HL-60 (cell line): ENCODE results near the gene TDG.
A peak's percentile ranks its signal among the peaks of the same experiment; 100 is the strongest.

Experiments
- DNase-seq, 2 experiments: peaks; one replicate each; pipeline ENCODE4 v3.0.0-alpha.2; 2010 to 2020; ENCODE audit warnings: low read depth in 1 of 2, low spot score in 1 of 2
- H3K27ac ChIP-seq: fragments of 250-450 bp; sonication (Bioruptor Pico); replicated peaks from 2 replicates; pipeline ENCODE4 v1.5.1; 2020; ENCODE audit warnings: mild to moderate bottlenecking, moderate library complexity
- H3K27me3 ChIP-seq: fragments of 250-450 bp; sonication (Bioruptor Pico); 2 replicates; pipeline ENCODE4 v1.5.1; 2021; ENCODE audit warnings: mild to moderate bottlenecking, moderate library complexity; ENCODE audit not compliant: insufficient read depth, poor library complexity, severe bottlenecking
- H3K4me3 ChIP-seq: replicated peaks from 2 replicates; pipeline ENCODE4 v1.5.1; 2011; ENCODE audit warnings: mild to moderate bottlenecking, control low read depth, low read length; ENCODE audit not compliant: insufficient read depth
- GABPA ChIP-seq: IDR thresholded peaks from 2 replicates; pipeline ENCODE4 v1.6.1; 2012; ENCODE audit warnings: low read depth
- POLR2AphosphoS5 ChIP-seq: IDR thresholded peaks from 2 replicates; pipeline ENCODE4 v1.6.1; 2012; ENCODE audit warnings: low read depth
- REST ChIP-seq: IDR thresholded peaks from 2 replicates; pipeline ENCODE4 v1.6.1; 2012; ENCODE audit warnings: low read depth; ENCODE audit not compliant: insufficient replicate concordance
- SPI1 ChIP-seq: IDR thresholded peaks from 2 replicates; pipeline ENCODE4 v1.6.1; 2012; ENCODE audit warnings: low read depth, mild to moderate bottlenecking, borderline replicate concordance
- TF ChIP-seq, protein P1 (sequence below): IDR thresholded peaks from one replicate; pipeline ENCODE4 v1.5.1; 2011; ENCODE audit warnings: low read length, control low read depth, inconsistent platforms; ENCODE audit not compliant: insufficient read depth

TDG gene

DNA sequence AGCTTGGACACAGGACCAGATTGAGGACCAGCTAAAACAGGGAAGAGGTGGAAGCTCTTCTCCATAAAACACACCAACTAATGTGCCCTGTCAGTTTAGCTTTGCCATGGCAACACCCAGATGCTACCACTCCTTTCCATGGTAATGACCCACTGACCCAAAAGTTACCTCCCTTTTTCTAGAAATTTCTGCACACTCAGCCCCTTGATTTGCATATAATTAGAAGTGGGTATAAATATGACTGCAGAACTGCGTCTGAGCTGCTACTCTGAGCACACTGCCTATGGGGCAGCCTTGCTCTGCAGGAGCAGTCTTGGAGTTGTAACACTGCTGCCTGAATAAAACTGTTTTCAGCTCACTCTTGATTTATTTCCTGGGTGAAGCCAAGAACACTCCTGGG is 3.2 kb upstream of the TDG start:
- DNase-seq = no peak
- TF ChIP-seq, protein P1, sequence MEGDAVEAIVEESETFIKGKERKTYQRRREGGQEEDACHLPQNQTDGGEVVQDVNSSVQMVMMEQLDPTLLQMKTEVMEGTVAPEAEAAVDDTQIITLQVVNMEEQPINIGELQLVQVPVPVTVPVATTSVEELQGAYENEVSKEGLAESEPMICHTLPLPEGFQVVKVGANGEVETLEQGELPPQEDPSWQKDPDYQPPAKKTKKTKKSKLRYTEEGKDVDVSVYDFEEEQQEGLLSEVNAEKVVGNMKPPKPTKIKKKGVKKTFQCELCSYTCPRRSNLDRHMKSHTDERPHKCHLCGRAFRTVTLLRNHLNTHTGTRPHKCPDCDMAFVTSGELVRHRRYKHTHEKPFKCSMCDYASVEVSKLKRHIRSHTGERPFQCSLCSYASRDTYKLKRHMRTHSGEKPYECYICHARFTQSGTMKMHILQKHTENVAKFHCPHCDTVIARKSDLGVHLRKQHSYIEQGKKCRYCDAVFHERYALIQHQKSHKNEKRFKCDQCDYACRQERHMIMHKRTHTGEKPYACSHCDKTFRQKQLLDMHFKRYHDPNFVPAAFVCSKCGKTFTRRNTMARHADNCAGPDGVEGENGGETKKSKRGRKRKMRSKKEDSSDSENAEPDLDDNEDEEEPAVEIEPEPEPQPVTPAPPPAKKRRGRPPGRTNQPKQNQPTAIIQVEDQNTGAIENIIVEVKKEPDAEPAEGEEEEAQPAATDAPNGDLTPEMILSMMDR = no peak
- no peak for TF ChIP-seq REST
- TF ChIP-seq GABPA = no peak
- TF ChIP-seq POLR2AphosphoS5 = no peak
- no peak for TF ChIP-seq SPI1
- no peak overlapping the region for H3K4me3 ChIP-seq
- H3K27ac ChIP-seq = no peak overlapping the region
- H3K27me3 ChIP-seq = no peaks in the 10 kb centered on the region

DNA sequence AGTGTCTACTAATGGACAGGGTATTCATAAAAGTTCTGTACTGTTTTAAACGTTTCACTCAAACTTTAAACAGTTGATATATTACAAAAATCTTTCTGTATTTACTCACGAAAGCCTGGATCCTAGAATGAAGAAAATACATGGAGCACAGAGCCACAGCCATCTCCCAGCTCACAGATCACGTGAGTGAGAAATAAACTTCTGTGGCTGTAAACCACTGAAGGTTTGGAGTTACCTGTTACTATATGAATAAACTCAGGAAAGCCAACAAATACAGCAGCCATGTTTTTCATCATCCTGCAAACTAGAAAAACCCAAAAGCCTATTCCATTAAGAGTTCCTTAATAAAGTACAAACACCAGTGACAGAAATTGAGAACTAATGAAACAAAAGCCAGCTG is 867 bp upstream of the TDG start:
- H3K4me3 ChIP-seq = peak overlapping the region; percentile 87
- TF ChIP-seq REST = no peak
- TF ChIP-seq SPI1 = no peak
- TF ChIP-seq, protein P1 = no peak
- TF ChIP-seq POLR2AphosphoS5 = no peak
- no peak for TF ChIP-seq GABPA
- H3K27ac ChIP-seq = peak overlapping the region; percentile 93

DNA sequence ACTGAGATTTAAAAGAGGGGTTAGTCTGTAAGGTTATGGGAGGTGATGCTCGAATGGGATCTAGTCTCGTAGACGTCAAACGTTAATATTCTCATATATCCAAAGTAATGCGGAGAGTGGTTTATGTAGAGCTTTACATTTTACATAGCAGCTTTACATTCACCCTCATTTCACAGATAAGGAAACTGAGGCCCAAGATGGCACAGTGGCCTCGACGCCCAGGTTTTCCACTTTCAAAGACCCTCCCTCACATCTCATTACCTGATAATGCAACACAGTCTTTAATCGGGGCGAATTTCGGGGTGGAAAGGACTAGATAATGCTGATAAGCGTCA is 450 bp upstream of the TDG start:
- H3K27me3 ChIP-seq = no peaks in the 10 kb centered on the region
- DNase-seq = no peak
- H3K4me3 ChIP-seq = peak overlapping the region; percentile 87
- TF ChIP-seq SPI1 (no peak), POLR2AphosphoS5 (no peak), GABPA (no peak), REST (no peak)
- TF ChIP-seq, protein P1 = no peak
- peak overlapping the region; percentile 93 for H3K27ac ChIP-seq

More for the DNA sequence above, 867 bp upstream of the TDG start:
- DNase-seq = no peak
- H3K27me3 ChIP-seq = no peaks in the 10 kb centered on the region
